Cardiac fibroblast (primary cell): Measurements from ENCODE around the gene ABCG1.

Experiments
- DNase-seq, 2 donors: peaks; one replicate each; pipeline versions ENCODE4 v3.0.0 to v3.0.0-alpha.2; 2010; ENCODE audit warnings: low read depth in 2 of 2
- H3K4me3 ChIP-seq, 2 donors: replicated peaks in 1 of 2; 1 replicate in 1 of 2; 2 replicates in 1 of 2; pipeline ENCODE4 v1.5.1; 2011; ENCODE audit warnings: low read depth in 2 of 2, low read length in 2 of 2, mild to moderate bottlenecking in 2 of 2, moderate library complexity in 1 of 2
- TF ChIP-seq, protein P1 (sequence below): IDR thresholded peaks from one replicate; pipeline ENCODE4 v1.5.1; 2011; ENCODE audit warnings: low read depth, mild to moderate bottlenecking, low read length, inconsistent platforms

Gene ABCG1

DNA sequence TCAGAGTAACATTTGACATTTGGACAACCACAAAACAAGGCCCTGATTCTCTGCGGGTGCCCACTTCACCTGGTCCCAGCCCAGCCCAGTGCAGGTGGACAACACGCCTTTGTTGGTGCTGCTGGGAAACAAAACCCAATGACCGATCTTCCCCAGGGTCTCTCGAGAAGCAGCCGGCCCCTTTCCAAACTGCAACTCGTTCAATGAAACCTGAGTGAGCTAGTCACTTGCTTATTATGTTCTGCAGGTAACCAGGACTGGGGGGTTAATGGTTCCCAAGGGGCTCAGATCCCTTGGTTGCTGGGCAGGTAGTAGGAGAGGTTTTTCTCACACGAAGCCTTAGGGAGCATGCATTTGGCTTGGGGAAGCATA is 42.9 kb downstream of the ABCG1 start:
- H3K4me3 ChIP-seq, result no peak overlapping the region
- TF ChIP-seq, protein P1, sequence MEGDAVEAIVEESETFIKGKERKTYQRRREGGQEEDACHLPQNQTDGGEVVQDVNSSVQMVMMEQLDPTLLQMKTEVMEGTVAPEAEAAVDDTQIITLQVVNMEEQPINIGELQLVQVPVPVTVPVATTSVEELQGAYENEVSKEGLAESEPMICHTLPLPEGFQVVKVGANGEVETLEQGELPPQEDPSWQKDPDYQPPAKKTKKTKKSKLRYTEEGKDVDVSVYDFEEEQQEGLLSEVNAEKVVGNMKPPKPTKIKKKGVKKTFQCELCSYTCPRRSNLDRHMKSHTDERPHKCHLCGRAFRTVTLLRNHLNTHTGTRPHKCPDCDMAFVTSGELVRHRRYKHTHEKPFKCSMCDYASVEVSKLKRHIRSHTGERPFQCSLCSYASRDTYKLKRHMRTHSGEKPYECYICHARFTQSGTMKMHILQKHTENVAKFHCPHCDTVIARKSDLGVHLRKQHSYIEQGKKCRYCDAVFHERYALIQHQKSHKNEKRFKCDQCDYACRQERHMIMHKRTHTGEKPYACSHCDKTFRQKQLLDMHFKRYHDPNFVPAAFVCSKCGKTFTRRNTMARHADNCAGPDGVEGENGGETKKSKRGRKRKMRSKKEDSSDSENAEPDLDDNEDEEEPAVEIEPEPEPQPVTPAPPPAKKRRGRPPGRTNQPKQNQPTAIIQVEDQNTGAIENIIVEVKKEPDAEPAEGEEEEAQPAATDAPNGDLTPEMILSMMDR, result no peak
- DNase-seq, result no peak

DNA sequence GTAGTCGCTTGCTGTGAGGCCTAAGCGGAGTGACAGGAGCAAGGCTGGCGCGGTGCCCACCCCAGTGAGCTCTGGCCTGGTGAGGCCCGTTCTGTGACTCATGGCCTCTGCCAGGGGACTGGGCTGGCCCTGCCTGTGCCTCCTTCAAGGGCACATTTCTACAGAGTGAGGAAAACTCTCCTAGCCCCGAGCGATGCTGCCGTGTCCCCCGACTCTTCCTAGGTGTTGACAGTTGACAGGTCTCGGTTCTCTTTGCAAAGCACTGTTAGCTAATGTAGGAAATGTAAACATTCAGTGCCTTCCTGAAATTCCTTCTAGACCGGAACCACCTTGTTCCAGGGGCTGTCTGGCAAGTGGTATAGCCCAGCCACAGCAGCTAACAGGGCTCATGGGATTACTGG is 43.9 kb downstream of the ABCG1 start:
- H3K4me3 ChIP-seq, result no peak overlapping the region
- DNase-seq, result peak; percentile 35 to 42
- TF ChIP-seq, protein P1, result no peak

DNA sequence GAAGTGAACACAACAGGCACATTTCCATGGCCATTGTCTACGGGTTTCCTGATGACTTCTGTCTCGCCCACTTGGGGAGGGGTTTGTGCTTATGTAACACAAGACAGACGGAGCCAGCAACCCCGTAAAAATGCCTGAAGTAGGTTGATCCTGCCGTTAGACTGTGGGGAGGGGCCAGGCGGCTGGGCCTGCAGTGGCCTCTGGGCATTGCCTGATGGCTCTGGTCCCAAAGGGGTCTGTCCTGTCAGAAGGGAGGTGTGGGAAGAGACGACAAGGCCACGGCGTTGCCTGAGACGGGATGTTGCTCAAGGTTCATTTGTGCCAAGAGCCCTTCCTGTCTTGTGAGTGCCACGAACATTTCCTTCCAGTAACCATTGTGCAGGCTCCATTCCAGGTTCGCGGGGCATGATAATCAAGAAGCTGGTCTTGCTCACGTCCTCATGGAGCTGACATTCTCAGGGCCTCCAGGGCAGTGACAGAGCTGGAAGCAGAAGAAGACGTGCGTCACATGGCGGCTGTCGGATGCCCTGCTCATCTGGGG is 44.7 kb downstream of the ABCG1 start:
- H3K4me3 ChIP-seq, result no peak overlapping the region
- TF ChIP-seq, protein P1, result no peak
- DNase-seq, result peak; percentile 60 to 76

DNA sequence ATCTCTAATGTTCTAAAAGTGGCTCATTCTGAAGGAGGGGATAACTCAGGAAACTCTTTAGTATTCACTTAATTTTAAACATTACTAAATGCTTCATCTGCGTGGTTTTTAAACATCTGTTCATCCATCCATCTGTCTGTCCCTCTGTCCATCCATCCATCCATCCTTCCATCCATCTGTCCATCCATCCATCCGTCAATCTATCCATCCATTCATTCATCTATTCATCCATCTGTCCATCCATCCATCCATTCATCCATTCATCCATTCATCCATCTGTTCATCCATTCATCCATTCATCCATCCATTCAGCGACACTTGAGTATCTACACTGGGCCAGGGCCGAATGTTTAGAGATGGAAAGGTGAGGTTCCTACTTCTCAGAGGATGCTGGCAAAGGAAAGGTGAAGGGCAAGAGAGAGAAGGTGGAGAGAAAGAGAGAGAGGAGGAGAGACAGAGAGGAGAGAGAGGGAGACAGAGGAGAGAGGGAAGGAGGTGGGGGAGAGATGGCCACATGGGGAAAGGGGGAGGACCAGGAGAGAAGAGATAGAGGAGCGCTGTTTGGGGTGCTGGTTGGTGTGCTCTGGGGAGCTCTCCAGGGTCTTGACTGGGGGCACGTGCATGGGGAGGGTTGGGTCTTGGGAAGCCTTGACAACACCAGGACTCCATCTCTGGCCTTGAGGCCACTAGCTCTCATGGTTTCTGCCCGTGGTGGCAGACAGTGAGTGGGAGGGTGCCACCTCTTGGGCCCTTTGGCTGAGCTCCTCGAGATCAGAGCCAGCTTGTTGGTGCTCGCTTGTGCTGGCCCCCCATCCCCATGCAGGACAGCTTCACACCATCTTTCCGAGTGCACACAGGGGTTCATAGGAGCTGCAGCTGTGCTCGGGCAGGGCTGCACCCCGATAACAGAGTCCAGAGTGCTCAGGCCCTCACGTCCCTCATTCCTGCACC is 45.6 kb downstream of the ABCG1 start:
- DNase-seq, result no peak
- H3K4me3 ChIP-seq, result no peak overlapping the region
- TF ChIP-seq, protein P1, result no peak

DNA sequence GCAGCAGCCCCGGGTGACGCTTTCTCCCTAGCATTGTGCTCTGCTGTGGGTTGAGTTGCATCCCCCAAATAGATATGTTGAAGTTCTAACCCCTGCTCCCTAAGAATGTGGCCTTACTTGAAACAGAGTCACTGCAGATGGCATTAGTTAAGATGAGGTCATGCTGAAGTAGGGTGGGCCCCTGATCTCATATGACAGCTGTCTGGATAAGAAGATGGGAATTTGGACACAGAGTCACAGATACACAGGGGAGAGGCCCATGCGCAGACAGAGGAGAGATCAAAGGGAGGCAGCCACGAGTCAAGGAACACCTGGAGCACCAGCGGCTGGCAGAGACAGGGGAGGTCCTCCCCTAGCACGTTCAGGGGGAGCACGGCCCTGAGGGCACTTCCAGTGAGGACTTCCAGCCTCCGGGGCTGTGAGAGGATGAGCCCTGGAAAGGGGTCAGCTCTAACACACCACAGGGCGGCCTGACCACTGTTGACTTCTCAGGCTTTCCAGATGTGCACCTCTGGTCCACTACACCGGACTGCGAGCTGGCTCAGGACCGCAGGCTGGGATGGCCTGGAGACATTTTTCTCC is 46.4 kb downstream of the ABCG1 start:
- DNase-seq, result no peak
- TF ChIP-seq, protein P1, result no peak
- H3K4me3 ChIP-seq, result no peak overlapping the region

DNA sequence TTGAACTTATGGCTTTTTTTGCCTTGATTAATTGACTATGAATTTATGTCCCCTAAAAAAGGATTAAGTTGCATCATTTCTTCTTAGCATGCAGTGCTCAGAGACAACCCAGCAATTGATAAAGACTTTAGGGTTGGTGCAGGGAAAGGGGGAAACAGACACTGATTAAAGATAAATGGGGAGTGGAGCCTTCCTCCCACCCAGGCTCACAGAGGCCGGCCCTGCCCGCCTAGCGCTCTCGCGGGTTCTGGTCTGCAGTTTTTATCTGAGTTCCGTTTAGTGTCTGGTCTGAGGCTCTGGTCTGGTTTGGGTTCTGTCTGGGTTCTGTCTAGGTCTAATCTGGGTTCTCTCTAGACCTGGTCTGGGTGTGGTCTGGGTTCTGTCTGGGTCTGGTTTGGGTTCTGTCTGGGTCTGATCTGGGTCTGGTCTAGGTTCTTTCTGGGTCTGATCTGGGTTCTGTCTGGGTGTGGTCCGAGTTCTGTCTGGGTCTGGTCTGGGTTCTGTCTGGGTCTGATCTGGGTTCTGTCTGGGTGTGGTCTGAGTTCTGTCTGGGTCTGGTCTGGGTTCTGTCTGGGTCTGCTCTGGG is 48.1 kb downstream of the ABCG1 start:
- TF ChIP-seq, protein P1, result no peak
- no peak overlapping the region for H3K4me3 ChIP-seq
- DNase-seq, result no peak
